Measurements from ENCODE around the gene AZIN2.
"Not testable (repeated sequence)": the region's sequence is repeated elsewhere in the genome, so short reads cannot be mapped to it uniquely, and the experiment has no call there.

Gene AZIN2

DNA sequence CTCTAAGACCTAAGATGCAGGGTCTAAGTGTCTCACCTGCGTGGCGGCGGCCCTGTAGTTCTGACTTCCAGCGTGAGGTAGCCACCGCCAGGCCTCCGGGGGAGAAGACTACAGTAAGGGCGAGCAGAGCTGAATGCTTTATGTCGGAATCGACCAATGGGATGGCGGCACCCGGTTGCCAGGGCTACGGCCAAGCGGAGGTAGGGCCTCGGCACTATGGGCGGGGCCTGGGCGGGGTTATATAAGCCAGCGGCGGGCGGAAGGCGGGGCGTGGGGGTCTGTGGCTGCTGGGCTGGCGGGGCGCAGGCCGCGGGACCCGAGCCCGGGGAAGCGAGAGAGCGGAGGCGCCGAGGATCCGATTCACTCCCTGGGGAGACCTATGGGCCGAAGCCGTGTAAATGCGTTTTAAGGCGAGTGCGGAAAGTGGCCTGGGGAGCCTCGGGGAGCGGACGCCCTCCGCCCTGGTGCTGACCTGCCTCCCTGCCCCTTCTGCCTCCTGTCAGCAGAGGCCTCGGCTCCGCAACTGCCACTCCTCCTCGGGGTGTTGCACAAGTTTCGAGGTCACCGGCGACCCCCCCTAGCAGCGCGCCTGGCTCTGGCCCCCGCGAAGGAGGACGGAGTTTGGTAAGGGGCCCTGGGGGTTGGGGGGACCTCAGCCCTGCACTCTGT lies at the start of gene AZIN2:
TSS of gene AZIN2 (plus strand) at position 269 of the 669 bp plus-strand sequence. CDS start 1,097 bp downstream, outside the sequence.
- peak; percentile 96 for DNase-seq

- no peak for DNase-seq
These were observed 49.4 kb upstream of the AZIN2 start for GRCh38 chr1:33031506-33031905.

DNA sequence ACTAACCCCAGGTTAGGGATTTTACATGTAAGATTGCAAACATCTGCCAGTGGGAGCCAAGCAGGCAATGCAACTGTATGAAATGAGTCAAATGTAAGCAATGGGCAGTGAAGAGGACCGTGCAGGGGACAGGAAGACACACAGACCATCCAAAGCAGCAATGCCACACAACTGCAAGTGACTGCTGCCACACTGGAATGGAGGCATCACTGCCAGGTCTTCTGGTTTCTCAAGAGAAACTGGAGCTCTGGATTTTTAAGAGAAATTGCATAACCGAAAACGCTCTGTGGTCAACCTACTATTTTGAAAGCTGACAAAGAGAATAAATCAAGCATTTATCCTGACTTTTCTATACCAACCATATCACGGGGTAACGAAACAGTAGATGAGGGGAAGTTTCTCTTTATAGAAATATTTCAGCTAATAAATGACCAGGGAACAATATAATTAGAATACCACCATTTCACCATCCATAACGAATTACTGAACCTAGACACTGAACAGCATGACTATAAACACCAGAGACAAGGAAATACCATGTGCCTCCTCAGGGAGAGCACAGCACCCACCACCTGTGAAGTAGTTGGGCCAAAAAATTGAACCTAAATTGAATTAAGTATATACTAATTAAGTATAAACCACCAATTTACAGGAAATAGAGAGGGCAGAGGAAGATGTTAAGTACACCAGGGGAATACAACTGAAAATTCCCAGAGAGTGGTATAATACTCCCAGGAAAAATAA lies 48.7 kb upstream of the AZIN2 start:
- no peak for DNase-seq

- peak; percentile 23 for DNase-seq
These were observed 44.9 kb upstream of the AZIN2 start for GRCh38 chr1:33036051-33036525.

- peak; percentile 91 for DNase-seq
These were observed 44.1 kb upstream of the AZIN2 start, which contains the start of gene AK2 for GRCh38 chr1:33036526-33037503. Gene AK2 (minus strand): TSS chr1:33036883. CDS start chr1:33036828, 55 bp downstream.

GRCh38 chr1:33039840-33040239 lies 41.1 kb upstream of the AZIN2 start:
- no peak for DNase-seq

- no peak for DNase-seq
These were observed 39.9 kb upstream of the AZIN2 start for GRCh38 chr1:33041026-33041425.

DNA sequence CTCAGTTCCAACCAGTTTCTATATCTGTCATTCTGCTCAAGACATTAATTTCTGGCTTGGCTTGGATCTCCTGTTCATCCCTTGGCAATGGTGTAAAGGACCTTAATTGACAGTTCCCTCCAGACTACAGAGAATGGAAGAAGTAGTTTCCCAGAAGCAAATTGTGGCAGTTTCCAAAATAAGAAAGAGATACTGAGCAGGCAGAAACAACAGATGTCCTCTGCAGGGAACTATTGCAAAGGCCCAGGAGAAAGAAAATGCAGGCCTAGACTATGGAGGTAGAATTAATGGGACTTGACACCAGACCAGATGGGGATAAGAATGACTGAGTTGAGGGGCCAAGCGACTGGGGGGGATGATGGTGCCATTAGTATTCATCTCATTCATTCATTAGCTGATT lies 38.1 kb upstream of the AZIN2 start:
- DNase-seq: no peak

GRCh38 chr1:33043267-33044092 lies 37.5 kb upstream of the AZIN2 start:
- DNase-seq: no peak

- no peak for DNase-seq
These were observed 35.7 kb upstream of the AZIN2 start for GRCh38 chr1:33045246-33045645.

GRCh38 chr1:33045814-33046213 lies 35.1 kb upstream of the AZIN2 start:
- DNase-seq: no peak

DNA sequence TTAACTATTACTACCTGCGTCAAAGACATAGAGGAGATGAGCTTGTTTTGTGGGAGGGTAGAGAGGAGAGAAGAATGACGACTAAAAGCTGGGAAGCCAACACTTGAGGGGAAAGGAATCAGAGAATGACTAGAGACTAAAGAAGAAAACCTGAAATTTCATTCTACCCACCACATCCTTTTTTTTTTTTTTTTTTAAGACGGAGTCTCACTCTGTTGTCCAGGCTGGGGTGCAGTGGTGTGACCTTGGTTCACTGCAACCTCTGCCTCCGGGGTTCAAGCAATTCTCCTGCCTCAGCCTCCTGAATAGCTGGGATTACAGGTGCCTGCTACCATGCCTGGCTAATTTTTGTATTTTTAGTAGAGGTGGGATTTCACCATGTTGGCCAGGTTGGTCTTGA lies 34.7 kb upstream of the AZIN2 start:
- not testable (repeated sequence) for DNase-seq

GRCh38 chr1:33047290-33047689 lies 33.7 kb upstream of the AZIN2 start:
- DNase-seq: no peak

DNA sequence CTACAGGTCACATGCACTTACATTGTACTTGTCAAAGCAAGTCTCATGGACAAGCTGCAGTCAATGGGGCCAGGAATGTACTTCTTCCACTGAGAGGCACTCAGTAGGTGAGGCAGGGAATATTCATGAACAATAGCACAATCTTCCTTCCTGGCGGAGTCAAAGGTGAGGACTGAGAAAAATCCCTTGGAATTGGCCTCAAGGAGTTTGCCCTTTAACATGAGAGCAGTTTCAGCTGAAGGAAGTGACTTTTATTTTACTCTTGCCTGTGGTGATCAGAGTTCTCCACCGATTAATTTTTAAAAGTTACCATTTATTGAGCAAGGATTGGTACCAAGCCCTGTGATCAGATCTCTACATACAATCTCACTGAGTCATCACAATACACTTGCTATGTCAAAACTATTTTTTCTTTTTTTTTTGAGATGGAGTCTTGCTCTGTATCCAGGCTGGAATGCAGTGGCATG lies 33.1 kb upstream of the AZIN2 start:
- DNase-seq: no peak

DNA sequence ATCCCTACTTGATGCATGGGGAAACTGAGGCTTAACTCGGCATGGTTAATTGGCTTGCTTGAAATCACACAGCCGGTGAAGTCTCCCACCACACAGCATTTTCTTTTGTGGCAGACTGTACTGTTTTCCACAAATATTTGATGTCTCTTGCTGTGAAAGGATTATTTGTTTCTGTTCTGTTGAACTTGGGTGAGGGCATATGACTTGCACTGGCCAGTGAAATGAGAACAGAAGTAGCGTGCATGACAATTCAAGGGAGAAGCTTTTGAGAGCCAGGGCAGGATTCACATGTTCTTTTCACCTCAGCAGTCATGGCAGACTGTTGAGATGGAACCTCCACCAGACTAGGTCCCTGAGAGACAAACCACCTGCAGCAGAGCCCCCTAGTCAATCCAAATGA lies 32.5 kb upstream of the AZIN2 start:
- no peak for DNase-seq

- DNase-seq: no peak
These were observed 31.6 kb upstream of the AZIN2 start for GRCh38 chr1:33049371-33049770.

GRCh38 chr1:33050221-33051076 lies 30.5 kb upstream of the AZIN2 start:
- no peak for DNase-seq

DNA sequence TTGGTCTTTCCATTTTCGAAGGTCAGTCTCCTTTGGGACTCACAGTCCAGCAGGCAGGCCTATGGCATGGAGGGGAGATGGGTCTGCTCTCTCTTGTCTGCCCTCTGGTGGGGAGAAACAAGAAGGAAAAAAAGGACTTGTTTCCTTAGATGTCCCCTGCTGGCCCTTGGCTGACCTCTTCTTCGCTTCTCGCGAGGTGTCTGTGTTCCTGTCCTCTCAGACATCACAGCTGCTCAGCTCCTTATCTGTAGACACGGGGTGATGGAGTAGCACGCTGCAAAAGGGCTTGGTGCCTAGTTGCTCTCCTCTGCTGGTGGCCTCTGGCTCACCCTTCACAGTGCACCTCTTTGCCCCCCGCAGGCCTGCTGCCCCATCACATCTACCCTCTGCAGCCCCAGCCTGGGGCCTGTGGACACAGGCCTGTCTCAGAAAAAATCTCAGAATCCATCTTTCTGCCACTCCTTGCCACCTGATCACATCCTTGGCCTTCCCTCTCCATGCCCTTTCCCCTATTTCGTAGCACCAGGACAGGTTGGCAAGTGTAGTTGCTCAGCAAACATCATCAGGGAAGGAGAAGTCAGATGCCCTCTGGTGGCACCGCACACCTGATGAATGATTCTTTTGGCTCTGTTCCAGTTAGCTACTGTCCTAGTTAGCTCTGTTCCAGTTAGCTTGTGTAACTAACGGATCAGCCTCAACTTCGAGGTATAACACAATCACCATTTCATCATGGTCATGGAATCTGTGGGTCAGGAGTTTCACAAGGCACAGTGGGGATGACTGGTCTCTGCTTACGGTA lies 25.5 kb upstream of the AZIN2 start:
- DNase-seq: peak; percentile 17

DNA sequence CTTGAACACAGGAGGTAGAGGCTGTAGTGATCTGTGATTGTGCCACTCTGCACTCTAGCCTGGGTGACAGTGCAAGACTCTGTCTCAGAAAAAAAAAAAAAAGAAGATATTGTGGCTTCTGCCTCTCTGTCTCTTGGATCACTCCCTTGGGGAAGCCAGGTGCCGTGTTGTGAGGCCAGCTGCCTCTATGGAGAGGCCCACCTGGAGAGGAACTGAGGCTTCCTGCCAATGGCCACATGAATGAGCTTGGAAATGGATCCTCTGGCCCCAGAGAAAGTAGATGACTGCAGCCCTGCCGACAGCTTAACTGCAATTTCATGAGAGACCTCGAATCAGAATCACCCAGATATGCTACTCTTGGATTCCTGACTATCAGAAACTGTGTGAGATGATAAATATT lies 24.5 kb upstream of the AZIN2 start:
- DNase-seq: no peak

- no peak for DNase-seq
These were observed 23.9 kb upstream of the AZIN2 start for GRCh38 chr1:33057095-33057494.
